ENCODE results near the gene SOX13.

Gene SOX13

GRCh38 chr1:204142032-204142974 lies 69.4 kb downstream of the SOX13 start:
- H3K27me3 ChIP-seq (ENCODE audit: control insufficient read depth in 2 of 2, insufficient read depth in 2 of 2, low read length in 2 of 2) = peaks cover 0 to 2% of the 10 kb centered on the region in 2 donors
- no peak overlapping the region for H3K27ac ChIP-seq (ENCODE audit: low read depth in 2 of 2, low read length in 2 of 2)
- H3K9ac ChIP-seq (ENCODE audit: low read depth in 1 of 2, low read length in 2 of 2) = no peak overlapping the region
- H3K4me3 ChIP-seq (ENCODE audit: low read length in 2 of 2) = no peak overlapping the region
- H3K4me1 ChIP-seq (ENCODE audit: control insufficient read depth in 2 of 2, insufficient read depth in 2 of 2, low read length in 2 of 2) = no peaks in the 10 kb centered on the region
- H3K9me3 ChIP-seq (ENCODE audit: control insufficient read depth in 2 of 2, low read length in 2 of 2) = no peaks in the 10 kb centered on the region
- H3K36me3 ChIP-seq (ENCODE audit: control insufficient read depth in 2 of 2, insufficient read depth in 2 of 2, low read length in 2 of 2) = no peaks in the 10 kb centered on the region

GRCh38 chr1:204143276-204144041 lies 70.5 kb downstream of the SOX13 start:
- H3K36me3 ChIP-seq (ENCODE audit: control insufficient read depth in 2 of 2, insufficient read depth in 2 of 2, low read length in 2 of 2) = no peaks in the 10 kb centered on the region

GRCh38 chr1:204145033-204145504 lies 72.2 kb downstream of the SOX13 start:
- Histone ChIP-seq H3K36me3 (ENCODE audit: control insufficient read depth in 2 of 2, insufficient read depth in 2 of 2, low read length in 2 of 2) (no peaks in the 10 kb centered on the region), H3K9ac (ENCODE audit: low read depth in 1 of 2, low read length in 2 of 2) (no peak overlapping the region), H3K27ac (ENCODE audit: low read depth in 2 of 2, low read length in 2 of 2) (no peak overlapping the region), H3K4me1 (ENCODE audit: control insufficient read depth in 2 of 2, insufficient read depth in 2 of 2, low read length in 2 of 2) (no peaks in the 10 kb centered on the region), H3K9me3 (ENCODE audit: control insufficient read depth in 2 of 2, low read length in 2 of 2) (no peaks in the 10 kb centered on the region), H3K4me3 (ENCODE audit: low read length in 2 of 2) (no peak overlapping the region), H3K27me3 (ENCODE audit: control insufficient read depth in 2 of 2, insufficient read depth in 2 of 2, low read length in 2 of 2) (peaks cover 1 to 2% of the 10 kb centered on the region in 2 donors)

More at GRCh38 chr1:204143276-204144041, 70.5 kb downstream of the SOX13 start:
- no peak overlapping the region for H3K9ac ChIP-seq (ENCODE audit: low read depth in 1 of 2, low read length in 2 of 2)
- H3K27me3 ChIP-seq (ENCODE audit: control insufficient read depth in 2 of 2, insufficient read depth in 2 of 2, low read length in 2 of 2) = peaks cover 0 to 2% of the 10 kb centered on the region in 2 donors
- H3K4me3 ChIP-seq (ENCODE audit: low read length in 2 of 2) = no peak overlapping the region
- no peaks in the 10 kb centered on the region for H3K9me3 ChIP-seq (ENCODE audit: control insufficient read depth in 2 of 2, low read length in 2 of 2)
- no peak overlapping the region for H3K27ac ChIP-seq (ENCODE audit: low read depth in 2 of 2, low read length in 2 of 2)
- H3K4me1 ChIP-seq (ENCODE audit: control insufficient read depth in 2 of 2, insufficient read depth in 2 of 2, low read length in 2 of 2) = no peaks in the 10 kb centered on the region

- Histone ChIP-seq H3K27ac (ENCODE audit: low read depth in 2 of 2, low read length in 2 of 2) (no peak overlapping the region), H3K4me3 (ENCODE audit: low read length in 2 of 2) (no peak overlapping the region), H3K9me3 (ENCODE audit: control insufficient read depth in 2 of 2, low read length in 2 of 2) (no peaks in the 10 kb centered on the region), H3K9ac (ENCODE audit: low read depth in 1 of 2, low read length in 2 of 2) (no peak overlapping the region), H3K4me1 (ENCODE audit: control insufficient read depth in 2 of 2, insufficient read depth in 2 of 2, low read length in 2 of 2) (peaks cover 0 to under 1% of the 10 kb centered on the region in 2 donors), H3K27me3 (ENCODE audit: control insufficient read depth in 2 of 2, insufficient read depth in 2 of 2, low read length in 2 of 2) (peaks cover 2 to 8% of the 10 kb centered on the region in 2 donors), H3K36me3 (ENCODE audit: control insufficient read depth in 2 of 2, insufficient read depth in 2 of 2, low read length in 2 of 2) (no peaks in the 10 kb centered on the region)
These were observed 73.4 kb downstream of the SOX13 start for GRCh38 chr1:204146309-204146708.

- no peak overlapping the region for H3K27ac ChIP-seq (ENCODE audit: low read depth in 2 of 2, low read length in 2 of 2)
These were observed 74.0 kb downstream of the SOX13 start for GRCh38 chr1:204146965-204147364.

GRCh38 chr1:204147406-204148383 lies 74.8 kb downstream of the SOX13 start:
- Histone ChIP-seq H3K27ac (ENCODE audit: low read depth in 2 of 2, low read length in 2 of 2) (no peak overlapping the region), H3K9me3 (ENCODE audit: control insufficient read depth in 2 of 2, low read length in 2 of 2) (no peaks in the 10 kb centered on the region), H3K27me3 (ENCODE audit: control insufficient read depth in 2 of 2, insufficient read depth in 2 of 2, low read length in 2 of 2) (peaks cover 7 to 13% of the 10 kb centered on the region in 2 donors), H3K4me3 (ENCODE audit: low read length in 2 of 2) (no peak overlapping the region), H3K36me3 (ENCODE audit: control insufficient read depth in 2 of 2, insufficient read depth in 2 of 2, low read length in 2 of 2) (no peaks in the 10 kb centered on the region), H3K9ac (ENCODE audit: low read depth in 1 of 2, low read length in 2 of 2) (no peak overlapping the region), H3K4me1 (ENCODE audit: control insufficient read depth in 2 of 2, insufficient read depth in 2 of 2, low read length in 2 of 2) (peaks cover 0 to 8% of the 10 kb centered on the region in 2 donors)

More at GRCh38 chr1:204146965-204147364, 74.0 kb downstream of the SOX13 start:
- Histone ChIP-seq H3K36me3 (ENCODE audit: control insufficient read depth in 2 of 2, insufficient read depth in 2 of 2, low read length in 2 of 2) (no peaks in the 10 kb centered on the region), H3K4me3 (ENCODE audit: low read length in 2 of 2) (no peak overlapping the region), H3K9me3 (ENCODE audit: control insufficient read depth in 2 of 2, low read length in 2 of 2) (no peaks in the 10 kb centered on the region), H3K27me3 (ENCODE audit: control insufficient read depth in 2 of 2, insufficient read depth in 2 of 2, low read length in 2 of 2) (peaks cover 2 to 9% of the 10 kb centered on the region in 2 donors), H3K4me1 (ENCODE audit: control insufficient read depth in 2 of 2, insufficient read depth in 2 of 2, low read length in 2 of 2) (peaks cover 0 to 3% of the 10 kb centered on the region in 2 donors), H3K9ac (ENCODE audit: low read depth in 1 of 2, low read length in 2 of 2) (no peak overlapping the region)

- Histone ChIP-seq H3K4me3 (ENCODE audit: low read length in 2 of 2) (no peak overlapping the region), H3K9me3 (ENCODE audit: control insufficient read depth in 2 of 2, low read length in 2 of 2) (no peaks in the 10 kb centered on the region), H3K27me3 (ENCODE audit: control insufficient read depth in 2 of 2, insufficient read depth in 2 of 2, low read length in 2 of 2) (peaks cover 9 to 14% of the 10 kb centered on the region in 2 donors), H3K36me3 (ENCODE audit: control insufficient read depth in 2 of 2, insufficient read depth in 2 of 2, low read length in 2 of 2) (no peaks in the 10 kb centered on the region), H3K27ac (ENCODE audit: low read depth in 2 of 2, low read length in 2 of 2) (no peak overlapping the region), H3K4me1 (ENCODE audit: control insufficient read depth in 2 of 2, insufficient read depth in 2 of 2, low read length in 2 of 2) (peaks cover 0 to 8% of the 10 kb centered on the region in 2 donors), H3K9ac (ENCODE audit: low read depth in 1 of 2, low read length in 2 of 2) (no peak overlapping the region)
These were observed 76.2 kb downstream of the SOX13 start for GRCh38 chr1:204149107-204149506.

GRCh38 chr1:204149635-204150565 lies 77.0 kb downstream of the SOX13 start:
- Histone ChIP-seq H3K27me3 (ENCODE audit: control insufficient read depth in 2 of 2, insufficient read depth in 2 of 2, low read length in 2 of 2) (peaks cover 7 to 14% of the 10 kb centered on the region in 2 donors), H3K36me3 (ENCODE audit: control insufficient read depth in 2 of 2, insufficient read depth in 2 of 2, low read length in 2 of 2) (no peaks in the 10 kb centered on the region), H3K4me3 (ENCODE audit: low read length in 2 of 2) (no peak overlapping the region), H3K27ac (ENCODE audit: low read depth in 2 of 2, low read length in 2 of 2) (no peak overlapping the region), H3K4me1 (ENCODE audit: control insufficient read depth in 2 of 2, insufficient read depth in 2 of 2, low read length in 2 of 2) (peaks cover 0 to 8% of the 10 kb centered on the region in 2 donors), H3K9me3 (ENCODE audit: control insufficient read depth in 2 of 2, low read length in 2 of 2) (no peaks in the 10 kb centered on the region), H3K9ac (ENCODE audit: low read depth in 1 of 2, low read length in 2 of 2) (no peak overlapping the region)

All from mucosa of rectum (tissue), 2 donors.